DOHH2 (cell line): ENCODE measurements around the gene CDH12.
"Not testable (repeated sequence)": the region's sequence is repeated elsewhere in the genome, so short reads cannot be mapped to it uniquely, and the experiment has no call there.

ENCODE experiments used
- H3F3A ChIP-seq: fragments of 200-600 bp; sonication (generic), shearing (Covaris generic); 2 replicates; pipeline ENCODE4 v1.6.0; 2016; ENCODE audit warnings: antibody characterized with exemption, mild to moderate bottlenecking; ENCODE audit not compliant: control insufficient read depth, insufficient read depth
- H3K27ac ChIP-seq: fragments of 200-600 bp; sonication (generic); 2 replicates; pipeline ENCODE4 v1.5.1; 2014; ENCODE audit warnings: low read depth, mild to moderate bottlenecking, low read length, moderate library complexity
- H3K27me3 ChIP-seq: fragments of 200-600 bp; sonication (generic); 2 replicates; pipeline ENCODE4 v1.6.1; 2014; ENCODE audit warnings: mild to moderate bottlenecking, low read length, mixed read lengths; ENCODE audit not compliant: control insufficient read depth
- H3K36me3 ChIP-seq: fragments of 200-600 bp; sonication (generic); 2 replicates; pipeline ENCODE4 v1.6.1; 2014; ENCODE audit warnings: mild to moderate bottlenecking, low read length, moderate library complexity, mixed read lengths; ENCODE audit not compliant: control insufficient read depth
- H3K4me1 ChIP-seq: fragments of 200-600 bp; sonication (generic); 2 replicates; pipeline ENCODE4 v1.6.1; 2014; ENCODE audit warnings: mild to moderate bottlenecking, low read length, mixed read lengths; ENCODE audit not compliant: control insufficient read depth
- H3K4me2 ChIP-seq: fragments of 200-600 bp; sonication (generic); 2 replicates; pipeline ENCODE4 v1.6.0; 2014; ENCODE audit warnings: mild to moderate bottlenecking, low read length, moderate library complexity
- H3K4me3 ChIP-seq: fragments of 200-600 bp; sonication (generic); 2 replicates; pipeline ENCODE4 v1.5.1; 2014; ENCODE audit warnings: mild to moderate bottlenecking, low read length, mixed read lengths
- H3K79me2 ChIP-seq: fragments of 200-600 bp; sonication (generic); 2 replicates; pipeline ENCODE4 v1.6.1; 2014; ENCODE audit warnings: mild to moderate bottlenecking, low read length, mixed read lengths; ENCODE audit not compliant: control insufficient read depth
- H3K9me2 ChIP-seq: fragments of 200-600 bp; sonication (generic); replicated peaks from 2 replicates; pipeline ENCODE4 v1.6.1; 2014; ENCODE audit warnings: mild to moderate bottlenecking, low read length, mixed read lengths; ENCODE audit not compliant: control insufficient read depth
- H3K9me3 ChIP-seq: fragments of 200-600 bp; sonication (generic); 2 replicates; pipeline ENCODE4 v1.6.1; 2014; ENCODE audit warnings: antibody characterized with exemption, low read length, mixed read lengths; ENCODE audit not compliant: control insufficient read depth, insufficient read depth
- H4K20me1 ChIP-seq: fragments of 200-600 bp; sonication (generic); 2 replicates; pipeline ENCODE4 v1.6.0; 2014; ENCODE audit warnings: low read depth, mild to moderate bottlenecking, antibody characterized with exemption, low read length, moderate library complexity; ENCODE audit not compliant: control insufficient read depth, insufficient read depth
- EZH2phosphoT487 ChIP-seq: fragments of 200-600 bp; sonication (generic); IDR thresholded peaks from 2 replicates; pipeline ENCODE4 v1.6.1; 2017; ENCODE audit warnings: borderline replicate concordance, mild to moderate bottlenecking, antibody characterized with exemption, low read length, moderate library complexity, mixed read lengths
- TF ChIP-seq, protein P1 (sequence below): fragments of 200-600 bp; sonication (generic); IDR thresholded peaks from one replicate; pipeline ENCODE4 v1.5.1; 2014; ENCODE audit warnings: antibody characterized with exemption, mild to moderate bottlenecking, low read depth, low read length; ENCODE audit not compliant: poor library complexity, severe bottlenecking

Gene CDH12

DNA sequence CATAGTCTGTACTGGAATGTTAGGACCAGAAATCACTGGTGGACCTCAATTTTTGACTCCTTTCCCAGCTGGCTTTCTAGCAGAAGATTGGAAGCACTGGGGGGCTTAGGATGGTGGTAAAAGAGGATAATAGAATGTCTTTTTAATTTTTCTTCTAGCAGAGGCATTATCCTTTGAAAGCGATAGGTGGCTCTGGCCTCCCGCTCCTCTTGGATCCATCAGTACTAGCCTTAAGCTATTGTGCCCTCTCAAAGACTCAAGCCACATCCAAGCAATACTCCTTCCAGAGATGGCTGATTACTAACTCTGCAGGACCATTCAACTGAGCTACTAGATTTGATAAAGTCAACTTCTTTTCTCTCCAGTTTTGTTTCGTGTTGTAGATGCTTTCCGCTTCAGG, 610.6 kb downstream of the CDH12 start:
- no peaks in the 10 kb centered on the region for H3K36me3 ChIP-seq
- no peak overlapping the region for H3K27ac ChIP-seq
- TF ChIP-seq EZH2phosphoT487: no peak
- TF ChIP-seq, protein P1, sequence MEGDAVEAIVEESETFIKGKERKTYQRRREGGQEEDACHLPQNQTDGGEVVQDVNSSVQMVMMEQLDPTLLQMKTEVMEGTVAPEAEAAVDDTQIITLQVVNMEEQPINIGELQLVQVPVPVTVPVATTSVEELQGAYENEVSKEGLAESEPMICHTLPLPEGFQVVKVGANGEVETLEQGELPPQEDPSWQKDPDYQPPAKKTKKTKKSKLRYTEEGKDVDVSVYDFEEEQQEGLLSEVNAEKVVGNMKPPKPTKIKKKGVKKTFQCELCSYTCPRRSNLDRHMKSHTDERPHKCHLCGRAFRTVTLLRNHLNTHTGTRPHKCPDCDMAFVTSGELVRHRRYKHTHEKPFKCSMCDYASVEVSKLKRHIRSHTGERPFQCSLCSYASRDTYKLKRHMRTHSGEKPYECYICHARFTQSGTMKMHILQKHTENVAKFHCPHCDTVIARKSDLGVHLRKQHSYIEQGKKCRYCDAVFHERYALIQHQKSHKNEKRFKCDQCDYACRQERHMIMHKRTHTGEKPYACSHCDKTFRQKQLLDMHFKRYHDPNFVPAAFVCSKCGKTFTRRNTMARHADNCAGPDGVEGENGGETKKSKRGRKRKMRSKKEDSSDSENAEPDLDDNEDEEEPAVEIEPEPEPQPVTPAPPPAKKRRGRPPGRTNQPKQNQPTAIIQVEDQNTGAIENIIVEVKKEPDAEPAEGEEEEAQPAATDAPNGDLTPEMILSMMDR: no peak
- no peaks in the 10 kb centered on the region for H3K9me2 ChIP-seq
- H3K4me2 ChIP-seq: no peak overlapping the region
- no peaks in the 10 kb centered on the region for H3K4me1 ChIP-seq
- no peaks in the 10 kb centered on the region for H3K9me3 ChIP-seq
- H3K4me3 ChIP-seq: no peak overlapping the region
- H3F3A ChIP-seq: no peaks in the 10 kb centered on the region
- no peaks in the 10 kb centered on the region for H3K27me3 ChIP-seq
- H4K20me1 ChIP-seq: no peaks in the 10 kb centered on the region
- H3K79me2 ChIP-seq: no peaks in the 10 kb centered on the region

DNA sequence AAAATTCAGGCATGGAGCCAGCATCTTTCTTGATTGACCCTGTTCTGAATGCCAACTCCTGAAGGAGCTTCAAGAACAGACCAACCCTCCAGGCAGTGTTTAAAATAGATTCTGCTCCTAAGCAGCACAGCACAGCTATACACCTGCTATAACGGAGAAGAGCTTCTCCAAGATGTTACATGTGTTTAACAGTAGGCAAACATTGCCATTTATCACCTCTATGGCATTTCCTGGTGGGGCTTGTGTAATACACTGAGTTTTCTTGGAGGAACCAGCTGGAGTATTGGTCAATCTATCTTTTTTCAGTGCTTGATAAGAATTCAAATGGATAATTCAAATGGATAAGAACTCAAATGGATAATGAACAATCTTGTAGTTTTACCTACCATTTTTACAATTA, 615.1 kb downstream of the CDH12 start:
- Histone ChIP-seq H3K4me1 (no peaks in the 10 kb centered on the region), H3K9me2 (no peaks in the 10 kb centered on the region), H3K36me3 (no peaks in the 10 kb centered on the region), H4K20me1 (no peaks in the 10 kb centered on the region), H3K4me3 (no peak overlapping the region), H3K79me2 (no peaks in the 10 kb centered on the region), H3K27ac (no peak overlapping the region), H3K4me2 (no peak overlapping the region), H3K9me3 (no peaks in the 10 kb centered on the region), H3F3A (no peaks in the 10 kb centered on the region), H3K27me3 (no peaks in the 10 kb centered on the region)
- TF ChIP-seq, protein P1: no peak
- no peak for TF ChIP-seq EZH2phosphoT487

DNA sequence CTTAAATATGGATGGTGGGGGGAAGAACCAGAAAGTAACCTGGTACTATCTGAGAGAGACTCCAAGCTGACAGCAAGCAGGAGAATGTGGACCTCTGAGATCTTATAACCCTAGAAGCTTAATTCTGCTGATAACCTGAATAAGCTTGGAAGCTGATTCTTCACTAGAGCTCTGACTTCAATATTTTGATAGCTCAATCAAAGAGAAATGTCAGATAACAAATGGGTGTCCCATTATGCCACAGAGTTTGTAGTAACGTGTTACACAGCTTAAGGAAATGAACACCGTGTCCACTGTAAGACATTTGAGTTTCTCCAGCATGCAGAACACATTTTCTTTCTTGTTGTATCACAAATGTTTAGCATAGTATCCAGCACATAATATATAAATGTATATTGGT, 626.7 kb downstream of the CDH12 start:
- Histone ChIP-seq H3K9me3 (no peaks in the 10 kb centered on the region), H3K9me2 (no peaks in the 10 kb centered on the region), H4K20me1 (no peaks in the 10 kb centered on the region), H3K79me2 (no peaks in the 10 kb centered on the region), H3F3A (no peaks in the 10 kb centered on the region), H3K4me3 (no peak overlapping the region), H3K4me2 (no peak overlapping the region), H3K4me1 (no peaks in the 10 kb centered on the region), H3K36me3 (no peaks in the 10 kb centered on the region), H3K27me3 (no peaks in the 10 kb centered on the region), H3K27ac (no peak overlapping the region)
- TF ChIP-seq, protein P1: no peak
- no peak for TF ChIP-seq EZH2phosphoT487

DNA sequence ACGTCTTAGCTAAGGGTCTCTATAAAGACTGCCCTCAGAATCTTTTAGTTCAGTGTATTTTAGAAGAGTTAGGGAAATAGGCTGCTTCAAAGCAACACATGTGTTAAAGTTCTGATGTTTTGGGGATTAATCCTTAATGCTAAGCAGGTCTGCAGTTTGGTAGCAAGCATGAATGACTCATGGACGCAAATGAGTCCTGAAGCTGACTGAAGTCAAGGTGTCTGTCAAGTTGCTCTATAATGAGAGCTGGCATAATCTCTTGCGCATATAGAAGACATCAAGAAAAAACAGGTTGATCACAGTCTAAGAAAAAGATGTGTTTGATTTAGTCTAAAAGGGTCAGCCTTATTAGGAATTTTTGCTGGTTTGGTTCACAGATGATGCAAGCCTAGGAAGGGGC, 630.1 kb downstream of the CDH12 start:
- no peak overlapping the region for H3K4me2 ChIP-seq
- TF ChIP-seq EZH2phosphoT487: no peak
- no peaks in the 10 kb centered on the region for H3K9me3 ChIP-seq
- H3F3A ChIP-seq: no peaks in the 10 kb centered on the region
- H3K27me3 ChIP-seq: no peaks in the 10 kb centered on the region
- H3K9me2 ChIP-seq: no peaks in the 10 kb centered on the region
- H3K4me1 ChIP-seq: no peaks in the 10 kb centered on the region
- H4K20me1 ChIP-seq: no peaks in the 10 kb centered on the region
- no peaks in the 10 kb centered on the region for H3K36me3 ChIP-seq
- H3K4me3 ChIP-seq: no peak overlapping the region
- H3K79me2 ChIP-seq: no peaks in the 10 kb centered on the region
- H3K27ac ChIP-seq: no peak overlapping the region

DNA sequence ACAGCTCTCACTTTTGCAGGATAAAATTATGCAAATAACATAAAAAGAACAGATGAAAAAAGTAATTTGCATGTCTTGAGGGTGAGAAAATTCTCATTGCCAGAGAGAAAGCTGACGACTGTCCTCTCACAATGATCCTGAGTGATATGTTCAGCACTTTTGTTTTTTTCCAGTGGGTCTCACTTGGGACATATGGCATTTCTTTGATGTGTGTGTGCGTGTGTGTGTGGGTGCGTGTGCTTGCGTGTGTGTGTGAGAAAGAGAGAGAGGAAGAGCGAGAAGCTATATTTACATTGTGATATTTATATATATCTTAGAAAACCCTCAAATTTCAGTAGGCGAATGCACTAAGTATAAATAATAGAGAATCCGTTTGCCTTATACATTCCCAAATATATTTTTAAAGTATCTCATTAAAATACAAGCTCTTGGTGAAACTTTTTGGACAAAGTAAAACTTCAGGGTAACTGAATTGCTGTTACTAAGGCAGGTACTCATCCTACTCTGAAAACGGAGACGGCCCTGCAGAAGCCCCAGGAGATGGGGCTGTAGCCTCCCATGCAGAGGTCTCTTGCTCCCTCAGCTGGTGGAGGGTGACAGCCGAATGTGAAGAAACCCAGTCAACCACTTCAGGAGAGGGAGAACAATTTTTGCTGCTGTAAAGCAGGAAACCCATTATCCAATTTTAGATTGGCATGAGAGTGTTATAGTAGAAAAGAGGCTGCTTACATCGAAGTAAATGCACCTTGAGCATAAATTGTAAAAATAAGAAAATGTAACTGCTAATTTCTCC, 639.2 kb downstream of the CDH12 start:
- not testable (repeated sequence) for H3K4me2 ChIP-seq, H3F3A ChIP-seq, H3K27me3 ChIP-seq, H4K20me1 ChIP-seq, H3K79me2 ChIP-seq, H3K9me2 ChIP-seq, H3K27ac ChIP-seq, H3K4me1 ChIP-seq, H3K36me3 ChIP-seq, H3K9me3 ChIP-seq, H3K4me3 ChIP-seq
